Calu3 (cell line): ENCODE results near the gene ZNF618. TPM values are rescaled to one million over a fixed set of nuclear protein-coding genes. Genes with fewer than 3 reads are reported as not detected.

Experiments
- BruUV-seq: library from RNA; stranded (reverse); fragments of 400-500 nt; replicated peaks from 2 replicates; lab custom pipeline; 2021; lab: Mats Ljungman, UMichigan
- CTCF ChIA-PET: fragments of 300-600 bp; sonication (Branson Sonifier 250); formaldehyde crosslinking; loops from one replicate; lab custom pipeline; 2022; ENCODE audit warnings: antibody characterized with exemption; lab: Charles Lee
- DNase-seq: peaks from one replicate; pipeline ENCODE4 v3.0.0; 2022
- H3K27ac Mint-ChIP-seq: one replicate; pipeline ENCODE4 v1.8.0; 2022; ENCODE audit warnings: mixed read lengths; ENCODE audit not compliant: unreplicated experiment
- H3K27me3 Mint-ChIP-seq: one replicate; pipeline ENCODE4 v1.8.0; 2022; ENCODE audit warnings: mixed read lengths; ENCODE audit not compliant: unreplicated experiment
- H3K36me3 Mint-ChIP-seq: one replicate; pipeline ENCODE4 v1.8.0; 2022; ENCODE audit warnings: mild to moderate bottlenecking, moderate library complexity, mixed read lengths; ENCODE audit not compliant: insufficient read depth, unreplicated experiment
- H3K4me1 Mint-ChIP-seq: one replicate; pipeline ENCODE4 v1.8.0; 2022; ENCODE audit warnings: mild to moderate bottlenecking, low read depth, mixed read lengths; ENCODE audit not compliant: unreplicated experiment
- H3K4me3 Mint-ChIP-seq: one replicate; pipeline ENCODE4 v1.8.0; 2022; ENCODE audit warnings: mild to moderate bottlenecking, low read depth, moderate library complexity, mixed read lengths; ENCODE audit not compliant: unreplicated experiment
- H3K9me3 Mint-ChIP-seq: one replicate; pipeline ENCODE4 v1.8.0; 2022; ENCODE audit warnings: low read depth, mixed read lengths; ENCODE audit not compliant: unreplicated experiment
- CTCF ChIP-seq: fragments of 200-600 bp; IDR thresholded peaks from one replicate; pipeline ENCODE4 v1.8.0; 2022; ENCODE audit warnings: antibody characterized with exemption; ENCODE audit not compliant: unreplicated experiment
- intact Hi-C: fragments of 100-400 bp; cut with micrococcal nuclease; formaldehyde crosslinking; loops from one replicate; pipeline ENCODE4 v1.10.0; 2022; ENCODE audit not compliant: unreplicated experiment
- total RNA-seq: library from RNA; stranded (reverse); gene quantifications from 2 replicates; pipeline ENCODE4 v1.2.3, GENCODE V29; 2022

The ZNF618 gene
- total RNA-seq, 1 experiment from 2014 or later = 20.3 TPM

- no peak for TF ChIP-seq CTCF
- no peaks in the 10 kb centered on the region for H3K36me3 Mint-ChIP-seq
- H3K9me3 Mint-ChIP-seq = peaks cover 4% of the 10 kb centered on the region
- DNase-seq = no peak
- no peak overlapping the region for H3K4me3 Mint-ChIP-seq
- intact Hi-C loops = no loop called here
- CTCF ChIA-PET = no interaction called here
- BruUV-seq = no TSS peak
- H3K4me1 Mint-ChIP-seq = no peaks in the 10 kb centered on the region
- no peak overlapping the region for H3K27ac Mint-ChIP-seq
- no peaks in the 10 kb centered on the region for H3K27me3 Mint-ChIP-seq
These were observed 54.3 kb downstream of the ZNF618 start for GRCh38 chr9:113930390-113930783.

- TF ChIP-seq CTCF = no peak
- no TSS peak for BruUV-seq
These were observed 55.0 kb downstream of the ZNF618 start for GRCh38 chr9:113931140-113931539.

GRCh38 chr9:113931777-113932176, 55.7 kb downstream of the ZNF618 start:
- no peak overlapping the region for H3K27ac Mint-ChIP-seq
- no peak for TF ChIP-seq CTCF
- no peak overlapping the region for H3K4me3 Mint-ChIP-seq
- H3K36me3 Mint-ChIP-seq = no peaks in the 10 kb centered on the region
- H3K4me1 Mint-ChIP-seq = no peaks in the 10 kb centered on the region
- H3K27me3 Mint-ChIP-seq = no peaks in the 10 kb centered on the region
- intact Hi-C loops = no loop called here
- no peak for DNase-seq
- H3K9me3 Mint-ChIP-seq = no peaks in the 10 kb centered on the region
- CTCF ChIA-PET = no interaction called here
- no TSS peak for BruUV-seq

More at GRCh38 chr9:113931140-113931539, 55.0 kb downstream of the ZNF618 start:
- Mint-ChIP-seq H3K27me3 (no peaks in the 10 kb centered on the region), H3K9me3 (peaks cover 4% of the 10 kb centered on the region), H3K4me3 (no peak overlapping the region), H3K4me1 (no peaks in the 10 kb centered on the region), H3K27ac (no peak overlapping the region), H3K36me3 (no peaks in the 10 kb centered on the region)
- intact Hi-C loops = no loop called here
- no peak for DNase-seq
- CTCF ChIA-PET = no interaction called here

- no peaks in the 10 kb centered on the region for H3K9me3 Mint-ChIP-seq
- CTCF ChIA-PET = interaction anchor here (0.6 kb wide), 1 partner anchor 1028 kb away, joined by 3 read pairs; no protein-coding TSS in a partner anchor
- no peak for DNase-seq
- H3K27me3 Mint-ChIP-seq = no peaks in the 10 kb centered on the region
- TF ChIP-seq CTCF = no peak
- intact Hi-C loops = no loop called here
- H3K4me3 Mint-ChIP-seq = no peak overlapping the region
- no peaks in the 10 kb centered on the region for H3K36me3 Mint-ChIP-seq
- H3K4me1 Mint-ChIP-seq = no peaks in the 10 kb centered on the region
- BruUV-seq = no TSS peak
- no peak overlapping the region for H3K27ac Mint-ChIP-seq
These were observed 56.9 kb downstream of the ZNF618 start for GRCh38 chr9:113932906-113933584.
